Endothelial cell of umbilical vein (primary cell): ENCODE results near the gene VRK1. TPM values are rescaled to one million over a fixed set of nuclear protein-coding genes. Genes with fewer than 3 reads are reported as not detected.

Source experiments
- BruUV-seq: library from RNA; stranded (reverse); fragments of 400-500 nt; replicated peaks from 2 replicates; lab custom pipeline; 2021; lab: Mats Ljungman, UMichigan
- CTCF ChIA-PET: fragments of 300-600, 350-600 bp; sonication (Branson Sonifier 250); formaldehyde crosslinking; loops from one replicate; lab custom pipeline; 2021; ENCODE audit warnings: antibody characterized with exemption, inconsistent platforms; lab: Charles Lee
- POLR2A ChIA-PET: fragments of 300-600, 350-600 bp; sonication (Branson Sonifier 250); formaldehyde crosslinking; loops from one replicate; lab custom pipeline; 2021; ENCODE audit warnings: antibody characterized with exemption, inconsistent platforms; lab: Charles Lee
- DNase-seq: peaks from one replicate; pipeline ENCODE4 v3.0.0-alpha.2; 2011; ENCODE audit warnings: low read depth, low spot score
- FAIRE-seq: peaks from 2 replicates; lab custom pipeline; 2011; peaks lifted over from hg19 to GRCh38; lab: Jason Lieb, UNC
- H2AFZ ChIP-seq: 2 replicates; pipeline ENCODE4 v1.6.0; 2012; ENCODE audit warnings: low read depth, low read length, control low read depth, inconsistent platforms
- H3K27ac ChIP-seq: 2 replicates; pipeline ENCODE4 v1.5.1; 2011; ENCODE audit warnings: low read depth, mild to moderate bottlenecking, control low read depth, low read length, moderate library complexity; ENCODE audit not compliant: insufficient read depth
- H3K27me3 ChIP-seq, 2 experiments: 2 replicates each; pipeline versions ENCODE4 v1.6.0 to v1.6.1; 2011; ENCODE audit warnings: low read length in 2 of 2, mixed read lengths in 1 of 2; ENCODE audit not compliant: control insufficient read depth in 2 of 2, insufficient read depth in 2 of 2
- H3K36me3 ChIP-seq, 2 experiments: 2 replicates in 1 of 2; 3 replicates in 1 of 2; pipeline ENCODE4 v1.5.1; 2011; ENCODE audit warnings: low read length in 2 of 2, mild to moderate bottlenecking in 1 of 2, moderate library complexity in 1 of 2; ENCODE audit not compliant: control insufficient read depth in 2 of 2, insufficient read depth in 2 of 2; ENCODE audit errors: extremely low read depth in 1 of 2
- H3K4me1 ChIP-seq: 3 replicates; pipeline ENCODE4 v1.5.1; 2011; ENCODE audit warnings: mild to moderate bottlenecking, low read length; ENCODE audit not compliant: control insufficient read depth, insufficient read depth; ENCODE audit errors: extremely low read depth
- H3K4me2 ChIP-seq: 2 replicates; pipeline ENCODE4 v1.6.1; 2011; ENCODE audit warnings: low read length, control low read depth, mixed read lengths; ENCODE audit not compliant: insufficient read depth
- H3K4me3 ChIP-seq, 3 experiments: fragments of 200-600 bp in 1 of 3; sonication (generic), shearing (Covaris generic) in 1 of 3; replicated peaks in 1 of 3; 2 replicates each; pipeline ENCODE4 v1.5.1; 2011 to 2016; ENCODE audit warnings: control low read depth in 3 of 3, low read length in 3 of 3, mild to moderate bottlenecking in 2 of 3, inconsistent platforms in 1 of 3, low read depth in 1 of 3, moderate library complexity in 1 of 3; ENCODE audit not compliant: insufficient read depth in 1 of 3
- H3K79me2 ChIP-seq: 2 replicates; pipeline ENCODE4 v1.6.0; 2012; ENCODE audit warnings: low read length, inconsistent platforms; ENCODE audit not compliant: control insufficient read depth, insufficient read depth
- H3K9ac ChIP-seq: replicated peaks from 2 replicates; pipeline ENCODE3; 2011; ENCODE audit warnings: low read length, control low read depth; ENCODE audit not compliant: insufficient read depth; ENCODE audit errors: extremely low read depth
- H3K9me1 ChIP-seq: replicated peaks from 3 replicates; pipeline ENCODE4 v1.6.0; 2011; ENCODE audit warnings: mild to moderate bottlenecking, low read length; ENCODE audit not compliant: control insufficient read depth, insufficient read depth; ENCODE audit errors: extremely low read depth
- H3K9me3 ChIP-seq: replicated peaks from 2 replicates; pipeline ENCODE4 v1.5.1; 2012; ENCODE audit warnings: low read length, inconsistent platforms; ENCODE audit not compliant: control insufficient read depth, insufficient read depth
- H4K20me1 ChIP-seq: replicated peaks from 2 replicates; pipeline ENCODE3; 2011; ENCODE audit warnings: mild to moderate bottlenecking, low read length; ENCODE audit not compliant: control insufficient read depth, insufficient read depth; ENCODE audit errors: extremely low read depth
- CTCF ChIP-seq, 2 donors: IDR thresholded peaks; 1 replicate in 1 of 2; 2 replicates in 1 of 2; pipeline ENCODE4 v1.5.1; 2011; ENCODE audit warnings: low read length in 2 of 2, mild to moderate bottlenecking in 2 of 2, moderate library complexity in 2 of 2, control low read depth in 1 of 2, inconsistent platforms in 1 of 2, low read depth in 1 of 2; ENCODE audit not compliant: insufficient read depth in 1 of 2; ENCODE audit errors: extremely low read depth in 1 of 2
- EZH2 ChIP-seq: IDR thresholded peaks from 2 replicates; pipeline ENCODE4 v1.6.1; 2012; ENCODE audit warnings: borderline replicate concordance, low read depth, mild to moderate bottlenecking, moderate library complexity, low read length, inconsistent platforms; ENCODE audit not compliant: severe bottlenecking
- FOS ChIP-seq: IDR thresholded peaks from 2 replicates; pipeline ENCODE4 v1.6.1; 2011; ENCODE audit warnings: mild to moderate bottlenecking, low read length, moderate library complexity, borderline replicate concordance; ENCODE audit not compliant: insufficient read depth
- GATA2 ChIP-seq: IDR thresholded peaks from 2 replicates; pipeline ENCODE4 v1.7.0; 2011; ENCODE audit warnings: low read depth, mild to moderate bottlenecking, moderate library complexity, mixed read lengths, low read length; ENCODE audit not compliant: insufficient read length, insufficient read depth
- JUN ChIP-seq: IDR thresholded peaks from 2 replicates; pipeline ENCODE4 v1.6.1; 2011; ENCODE audit warnings: borderline replicate concordance, low read depth; ENCODE audit not compliant: insufficient read length, insufficient read depth
- MAX ChIP-seq: IDR thresholded peaks from 2 replicates; pipeline ENCODE4 v1.6.1; 2011; ENCODE audit not compliant: insufficient read depth, insufficient read length
- MYC ChIP-seq: IDR thresholded peaks from one replicate; pipeline ENCODE4 v1.6.1; 2011; ENCODE audit warnings: mild to moderate bottlenecking, low read depth, low read length
- POLR2A ChIP-seq: IDR thresholded peaks from 2 replicates; pipeline ENCODE4 v1.6.1; 2012; ENCODE audit warnings: low read depth, mild to moderate bottlenecking, control low read depth, low read length
- POLR2AphosphoS5 ChIP-seq: IDR thresholded peaks from 2 replicates; pipeline ENCODE4 v1.6.1; 2012; ENCODE audit warnings: low read depth, mild to moderate bottlenecking, control low read depth, low read length, moderate library complexity; ENCODE audit not compliant: insufficient read depth
- dilution Hi-C: fragments of 300-500 bp; cut with MboI; formaldehyde crosslinking; loops from one replicate; pipeline ENCODE4 v1.15.0; 2019; ENCODE audit warnings: low sequenced_read_pairs; ENCODE audit not compliant: extremely low pct_ligation_motif_present
- intact Hi-C: fragments of 100-400 bp; cut with micrococcal nuclease; formaldehyde crosslinking; loops from one replicate; pipeline ENCODE4 v1.10.0; 2022
- polyA plus RNA-seq, 4 experiments: library from polyadenylated mRNA; depleted of rRNA in 3 of 4; stranded (reverse) in 3 of 4; unstranded in 1 of 4; fragments of >200 nt; gene quantifications; 2 replicates each; pipeline versions ENCODE4 v1.2.1 to v1.2.3, GENCODE V29; 2011 to 2012; ENCODE audit warnings: missing spikeins in 1 of 4
- total RNA-seq: library from RNA; stranded (reverse); gene quantifications from 2 replicates; pipeline ENCODE4 v1.2.3, GENCODE V29; 2021

VRK1 gene
- total and polyA plus RNA-seq, 2 donors (not counting 3 experiments of a cell fraction or from before 2014, with no cell fraction given): 7.1 to 31.7 TPM

GRCh38 chr14:96905065-96905464 is 107.9 kb downstream of the VRK1 start:
- no peaks in the 10 kb centered on the region for H3K79me2 ChIP-seq
- no TSS peak for BruUV-seq
- no peak overlapping the region for H2AFZ ChIP-seq
- no peak overlapping the region for H3K4me3 ChIP-seq
- CTCF ChIA-PET: no interaction called here
- FAIRE-seq: no peak
- POLR2A ChIA-PET: no interaction called here
- H3K27me3 ChIP-seq: no peaks in the 10 kb centered on the region
- H3K9me1 ChIP-seq: no peaks in the 10 kb centered on the region
- no peak for TF ChIP-seq MAX
- TF ChIP-seq GATA2: no peak
- no peak for TF ChIP-seq FOS
- TF ChIP-seq JUN: no peak
- no peak for TF ChIP-seq POLR2A
- no peak for TF ChIP-seq EZH2
- TF ChIP-seq MYC: no peak
- no peak for TF ChIP-seq POLR2AphosphoS5
- no peak for TF ChIP-seq CTCF (IDR thresholded peaks at IDR 0.05; ENCODE audit: extremely low read depth in 1 of 2, insufficient read depth in 1 of 2, low read depth in 1 of 2, low read length in 2 of 2)
- dilution Hi-C loops: no loop called here
- no peak overlapping the region for H3K27ac ChIP-seq
- no peaks in the 10 kb centered on the region for H3K36me3 ChIP-seq
- no peaks in the 10 kb centered on the region for H4K20me1 ChIP-seq
- no peak for DNase-seq
- H3K4me2 ChIP-seq: no peak overlapping the region
- no peaks in the 10 kb centered on the region for H3K4me1 ChIP-seq
- H3K9me3 ChIP-seq: no peaks in the 10 kb centered on the region
- intact Hi-C loops: no loop called here
- H3K9ac ChIP-seq: no peak overlapping the region
